Measurements from ENCODE around the gene ZNF365.

The ZNF365 gene

GRCh38 chr10:62442894-62443669 is 68.9 kb downstream of the ZNF365 start:
- DNase-seq (ENCODE audit: low read depth), result no peak
- TF ChIP-seq CTCF (IDR thresholded peaks at IDR 0.05; ENCODE audit: low read depth, low read length, missing control alignments), result no peak
- no peak overlapping the region for H3K4me3 ChIP-seq (ENCODE audit: low read depth, low read length)
- in situ Hi-C loops (cut with HindIII; ENCODE audit: low sequenced_read_pairs), result no loop called here

- in situ Hi-C loops (cut with HindIII; ENCODE audit: low sequenced_read_pairs), result no loop called here
- DNase-seq (ENCODE audit: low read depth), result no peak
- no peak overlapping the region for H3K4me3 ChIP-seq (ENCODE audit: low read depth, low read length)
- TF ChIP-seq CTCF (IDR thresholded peaks at IDR 0.05; ENCODE audit: low read depth, low read length, missing control alignments), result no peak
These were observed 69.7 kb downstream of the ZNF365 start for GRCh38 chr10:62443866-62444265.

GRCh38 chr10:62446627-62447026 is 72.5 kb downstream of the ZNF365 start:
- no peak overlapping the region for H3K4me3 ChIP-seq (ENCODE audit: low read depth, low read length)

GRCh38 chr10:62450912-62451610 is 76.9 kb downstream of the ZNF365 start:
- DNase-seq (ENCODE audit: low read depth), result no peak
- no peak overlapping the region for H3K4me3 ChIP-seq (ENCODE audit: low read depth, low read length)
- TF ChIP-seq CTCF (IDR thresholded peaks at IDR 0.05; ENCODE audit: low read depth, low read length, missing control alignments), result no peak
- in situ Hi-C loops (cut with HindIII; ENCODE audit: low sequenced_read_pairs), result no loop called here

More at GRCh38 chr10:62446627-62447026, 72.5 kb downstream of the ZNF365 start:
- DNase-seq (ENCODE audit: low read depth), result no peak
- in situ Hi-C loops (cut with HindIII; ENCODE audit: low sequenced_read_pairs), result no loop called here
- no peak for TF ChIP-seq CTCF (IDR thresholded peaks at IDR 0.05; ENCODE audit: low read depth, low read length, missing control alignments)

- in situ Hi-C loops (cut with HindIII; ENCODE audit: low sequenced_read_pairs), result no loop called here
- H3K4me3 ChIP-seq (ENCODE audit: low read depth, low read length), result no peak overlapping the region
- TF ChIP-seq CTCF (IDR thresholded peaks at IDR 0.05; ENCODE audit: low read depth, low read length, missing control alignments), result no peak
- DNase-seq (ENCODE audit: low read depth), result no peak
These were observed 77.4 kb downstream of the ZNF365 start for GRCh38 chr10:62451611-62451975.

All from astrocyte of the cerebellum (primary cell).